Retina (tissue), 1 donor: ENCODE measurements around the gene FHIT.

Experiments
- DNase-seq: peaks from one replicate; pipeline ENCODE4 v3.0.0-alpha.2; 2016

Gene FHIT

DNA sequence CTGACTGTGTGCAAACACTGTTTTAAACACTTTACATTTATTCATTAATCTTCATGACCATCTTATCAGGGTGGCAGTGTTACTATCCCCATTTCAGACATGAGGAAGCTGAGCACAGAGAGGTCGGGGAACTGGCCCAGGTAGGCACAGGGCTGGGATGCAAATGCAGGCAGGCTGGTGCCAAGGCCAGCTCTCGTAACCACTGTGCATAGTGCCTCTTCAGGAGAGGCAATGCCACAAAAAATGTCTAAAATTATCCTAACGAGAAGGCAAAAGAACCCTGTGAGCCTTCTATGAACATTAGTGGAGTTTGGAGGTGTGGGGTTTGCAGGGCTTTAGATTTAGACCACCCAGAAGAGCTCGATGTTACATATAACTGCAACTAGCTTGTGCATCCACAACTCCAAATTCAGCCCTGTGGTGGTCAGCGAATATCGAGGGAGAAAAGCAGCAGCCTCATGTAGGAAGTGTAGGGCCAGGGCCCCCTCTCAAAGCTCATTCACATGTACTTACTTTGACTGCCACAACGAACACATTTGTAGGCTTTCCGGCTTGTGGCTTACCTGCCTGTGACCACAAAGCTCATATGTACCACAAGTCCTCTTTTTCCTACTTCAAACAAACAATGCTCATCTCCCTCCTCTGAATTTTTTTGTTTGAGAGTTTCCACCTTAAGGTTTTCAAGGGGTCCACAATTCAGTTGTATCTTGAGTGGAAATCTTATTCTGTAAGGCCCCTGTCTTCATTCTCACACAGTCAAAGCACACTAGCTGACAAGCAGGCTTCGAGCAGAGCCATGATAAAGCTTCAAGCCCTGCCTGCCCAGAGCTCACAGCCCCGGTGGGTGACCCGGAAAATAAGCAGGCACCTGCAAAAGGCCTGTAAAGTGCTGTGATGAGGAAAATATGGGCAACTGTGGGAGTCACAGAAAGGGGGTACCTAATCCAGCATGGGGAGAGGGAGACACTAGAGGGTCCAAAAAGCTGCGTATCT, 1478.5 kb downstream of the FHIT start:
- DNase-seq: peak; percentile 36

DNA sequence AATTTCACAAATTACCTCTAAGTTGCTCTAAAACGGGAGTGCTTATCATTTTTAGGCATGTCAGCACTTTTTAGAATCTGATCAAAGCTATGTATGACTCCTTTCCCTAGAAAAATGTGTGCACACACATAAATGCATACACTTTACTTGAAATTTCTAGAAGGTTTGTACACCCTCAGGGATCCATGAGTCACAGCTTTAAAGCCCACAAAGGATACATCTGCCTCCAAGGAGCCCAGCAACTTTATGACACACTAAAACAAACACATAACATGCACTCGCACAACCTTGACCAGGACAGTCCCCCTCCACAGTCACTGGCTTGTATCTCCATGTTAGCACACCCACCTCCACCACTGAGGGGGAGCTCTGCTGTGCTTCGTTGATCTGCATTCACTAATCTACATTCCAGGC, 1479.5 kb downstream of the FHIT start:
- DNase-seq: no peak

GRCh38 chr3:59769127-59769750, 1482.0 kb downstream of the FHIT start:
- peak; percentile 69 for DNase-seq

- DNase-seq: no peak
These were observed 1484.9 kb downstream of the FHIT start for GRCh38 chr3:59766200-59766872.

- no peak for DNase-seq
These were observed 1487.1 kb downstream of the FHIT start for GRCh38 chr3:59764171-59764570.

- no peak for DNase-seq
These were observed 1488.3 kb downstream of the FHIT start for GRCh38 chr3:59762941-59763340.

- no peak for DNase-seq
These were observed 1491.8 kb downstream of the FHIT start for GRCh38 chr3:59759298-59760031.

- no peak for DNase-seq
These were observed 1492.6 kb downstream of the FHIT start for GRCh38 chr3:59758672-59759071.

DNA sequence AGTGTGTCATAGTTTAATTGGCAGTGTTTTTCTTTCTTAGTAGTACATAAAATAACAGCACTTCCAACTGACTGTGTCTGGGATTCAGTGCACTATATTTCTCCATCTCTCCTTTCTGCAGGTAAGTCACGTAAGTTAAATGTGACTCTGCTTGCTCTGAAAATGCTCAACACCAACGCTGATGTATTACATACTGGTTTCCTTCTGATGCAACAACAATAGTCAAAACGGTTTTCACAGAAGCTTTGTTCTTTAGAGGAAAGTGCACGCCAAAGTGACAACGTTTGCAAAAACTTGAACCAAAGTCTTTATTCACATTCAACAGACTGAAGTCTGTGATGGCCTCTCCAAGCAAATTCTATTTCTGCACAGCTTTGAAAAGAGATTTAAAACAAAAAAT, 1494.3 kb downstream of the FHIT start:
- DNase-seq: no peak

GRCh38 chr3:59754456-59755129, 1496.7 kb downstream of the FHIT start:
- DNase-seq: no peak

GRCh38 chr3:59753808-59754450, 1497.3 kb downstream of the FHIT start:
- no peak for DNase-seq

DNA sequence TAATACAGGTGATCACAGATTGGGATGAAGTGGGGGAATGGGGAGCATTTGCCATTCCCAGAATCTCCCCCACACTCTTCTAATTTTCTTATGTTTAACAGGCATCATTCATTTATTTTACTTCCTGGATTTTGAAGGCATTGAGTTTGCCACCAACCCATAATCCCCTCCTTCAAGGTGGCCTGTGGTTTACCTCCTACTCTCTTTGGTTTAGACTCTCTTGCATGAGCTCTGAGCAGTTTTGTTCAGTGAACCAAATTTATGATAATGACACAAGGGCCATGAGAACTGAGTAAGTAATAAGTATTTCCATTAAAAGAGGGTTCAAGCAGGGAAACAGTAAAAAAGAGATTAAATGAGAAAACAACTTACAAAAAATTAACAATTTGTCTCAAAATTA, 1498.3 kb downstream of the FHIT start:
- DNase-seq: no peak

GRCh38 chr3:59751606-59752005, 1499.6 kb downstream of the FHIT start:
- no peak for DNase-seq

DNA sequence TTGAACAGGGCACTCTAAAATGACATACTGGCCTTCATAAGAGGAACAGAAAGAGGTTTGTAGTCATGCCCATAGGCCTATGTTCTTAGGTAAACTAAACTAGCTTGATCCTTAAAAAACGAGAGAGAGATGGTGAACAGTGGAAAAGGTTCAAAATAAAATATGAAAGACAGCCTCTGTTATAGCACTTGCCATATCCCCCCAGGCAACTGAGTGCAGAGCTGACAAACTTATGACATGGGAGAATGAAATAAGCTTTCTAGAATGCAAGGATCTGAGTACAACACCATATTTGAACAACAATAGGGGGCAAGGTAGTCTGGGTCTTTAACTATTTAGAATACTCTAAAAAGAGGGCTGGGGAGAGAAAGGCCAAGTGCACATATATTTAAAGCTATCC, 1500.9 kb downstream of the FHIT start:
- DNase-seq: no peak

- DNase-seq: no peak
These were observed 1502.0 kb downstream of the FHIT start for GRCh38 chr3:59749291-59749690.

DNA sequence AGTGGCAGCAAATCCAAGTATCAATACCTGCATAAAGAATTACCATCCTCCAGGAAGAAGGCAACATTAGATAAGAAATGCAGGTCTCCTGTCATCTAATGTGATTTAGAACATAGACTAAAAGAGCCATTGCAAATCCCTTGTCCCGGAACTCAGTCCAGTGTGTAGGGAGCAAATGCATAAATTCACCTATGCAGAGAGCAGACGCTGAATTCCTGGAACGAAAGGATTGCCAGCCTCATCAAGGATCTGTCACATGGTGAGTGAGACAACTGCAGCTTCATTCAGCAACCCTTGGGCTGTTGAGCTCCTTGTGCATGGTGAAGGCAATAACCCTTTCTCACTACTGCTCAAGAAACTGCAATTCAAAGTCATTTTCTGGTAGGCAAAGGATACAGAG, 1504.7 kb downstream of the FHIT start:
- DNase-seq: no peak

DNA sequence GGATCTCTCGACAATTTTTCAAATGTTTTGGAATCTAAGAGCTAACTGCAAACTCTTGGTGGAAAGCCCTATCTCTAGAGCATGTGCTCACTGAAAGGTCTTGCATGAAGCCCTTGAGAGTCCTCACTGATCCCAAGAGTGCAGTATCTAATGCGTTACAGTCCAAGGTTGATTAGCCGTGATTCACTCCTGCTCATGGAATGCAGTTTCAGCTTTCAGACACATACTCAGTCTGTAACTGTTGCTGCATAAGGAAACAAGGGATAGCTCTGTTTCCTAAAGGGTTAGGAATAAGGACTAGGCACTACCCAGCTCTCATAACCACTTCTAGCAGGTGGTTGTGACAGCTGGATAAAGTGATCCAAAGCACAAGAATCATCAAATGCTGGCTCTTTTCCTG, 1514.0 kb downstream of the FHIT start:
- DNase-seq: no peak

- no peak for DNase-seq
These were observed 1517.2 kb downstream of the FHIT start for GRCh38 chr3:59734061-59734460.

GRCh38 chr3:59733041-59733809, 1518.0 kb downstream of the FHIT start:
- DNase-seq: no peak

DNA sequence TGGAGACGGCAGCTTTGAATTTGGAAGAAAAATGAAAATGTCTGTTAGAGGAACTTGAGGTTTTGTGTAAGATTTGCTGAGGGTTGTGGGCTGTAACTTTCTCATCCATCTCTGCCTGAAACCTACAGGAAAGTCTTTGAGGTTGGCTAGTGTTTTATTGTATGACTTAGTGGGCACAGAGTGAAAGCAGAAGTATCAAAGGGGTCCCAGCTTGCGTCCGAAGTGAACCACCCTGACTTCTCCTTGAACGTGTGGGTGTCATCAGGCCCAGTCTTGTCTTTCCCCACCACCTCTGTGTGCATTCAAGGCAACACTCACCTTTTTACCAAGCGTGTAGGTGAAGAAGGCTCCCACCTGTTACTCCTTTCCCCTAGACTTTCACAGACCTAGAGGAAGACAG, 1519.3 kb downstream of the FHIT start:
- DNase-seq: no peak

DNA sequence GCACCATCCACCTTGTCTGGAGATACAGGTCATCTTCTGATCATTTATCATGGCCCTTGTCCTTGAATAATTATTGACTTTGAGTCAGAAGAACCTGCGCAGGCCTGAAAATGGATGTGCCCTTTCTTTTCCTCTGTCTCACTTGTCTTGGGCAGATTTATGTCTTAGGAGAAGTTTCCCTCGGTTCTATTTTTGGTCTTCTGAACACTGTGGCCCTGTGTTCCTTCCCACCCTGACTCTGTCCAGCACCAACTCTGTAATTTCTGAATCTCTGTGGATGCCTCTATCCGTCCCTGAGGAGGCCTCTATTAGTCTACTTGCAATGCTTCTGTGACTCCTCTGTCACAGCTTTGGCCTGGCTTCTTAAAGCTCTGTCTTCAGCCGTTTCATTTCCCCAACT, 1520.7 kb downstream of the FHIT start:
- DNase-seq: no peak
